Mesendoderm (in vitro differentiated cells): ENCODE data around the gene SLC44A5.

Experiments
- DNase-seq: peaks from one replicate; pipeline ENCODE4 v3.0.0; 2013
- H2AK5ac ChIP-seq: 2 replicates; pipeline ENCODE4 v1.6.1; 2013; ENCODE audit warnings: low read length, inconsistent platforms
- H2BK120ac ChIP-seq: 2 replicates; pipeline ENCODE4 v1.6.1; 2013; ENCODE audit warnings: low read depth, mild to moderate bottlenecking, low read length, moderate library complexity, mixed read lengths
- H2BK15ac ChIP-seq: replicated peaks from 2 replicates; pipeline ENCODE4 v1.6.1; 2013; ENCODE audit warnings: low read depth, mild to moderate bottlenecking, moderate library complexity
- H2BK5ac ChIP-seq: 2 replicates; pipeline ENCODE4 v1.6.1; 2013; ENCODE audit warnings: low read length, inconsistent platforms
- H3K18ac ChIP-seq: 2 replicates; pipeline ENCODE4 v1.6.1; 2013; ENCODE audit warnings: mild to moderate bottlenecking, low read length, mixed read lengths
- H3K23ac ChIP-seq: one replicate; pipeline ENCODE4 v1.6.1; 2013; ENCODE audit warnings: low read length
- H3K27ac ChIP-seq: 2 replicates; pipeline ENCODE4 v1.5.1; 2013; ENCODE audit warnings: low read depth, mild to moderate bottlenecking, inconsistent platforms, low read length, moderate library complexity
- H3K27me3 ChIP-seq: 2 replicates; pipeline ENCODE4 v1.6.1; 2013; ENCODE audit warnings: low read length, control low read depth, mild to moderate bottlenecking, inconsistent platforms; ENCODE audit not compliant: insufficient read depth, poor library complexity
- H3K36me3 ChIP-seq: 2 replicates; pipeline ENCODE4 v1.6.1; 2013; ENCODE audit warnings: low read length, inconsistent platforms; ENCODE audit not compliant: control insufficient read depth, insufficient read depth
- H3K4ac ChIP-seq: one replicate; pipeline ENCODE4 v1.6.1; 2013; ENCODE audit warnings: low read depth, mild to moderate bottlenecking, low read length, moderate library complexity
- H3K4me1 ChIP-seq: 2 replicates; pipeline ENCODE4 v1.6.1; 2013; ENCODE audit warnings: low read depth, low read length, inconsistent platforms; ENCODE audit not compliant: control insufficient read depth
- H3K4me2 ChIP-seq: 2 replicates; pipeline ENCODE4 v1.6.1; 2013; ENCODE audit warnings: low read length
- H3K4me3 ChIP-seq: 2 replicates; pipeline ENCODE4 v1.5.1; 2013; ENCODE audit warnings: mild to moderate bottlenecking, low read length
- H3K56ac ChIP-seq: one replicate; pipeline ENCODE4 v1.6.1; 2013; ENCODE audit warnings: low read length
- H3K79me1 ChIP-seq: 2 replicates; pipeline ENCODE4 v1.6.1; 2013; ENCODE audit warnings: low read length, inconsistent platforms
- H3K79me2 ChIP-seq: 2 replicates; pipeline ENCODE4 v1.6.1; 2013; ENCODE audit warnings: mild to moderate bottlenecking, low read length; ENCODE audit not compliant: control insufficient read depth, insufficient read depth
- H3K9ac ChIP-seq: 2 replicates; pipeline ENCODE4 v1.6.1; 2013; ENCODE audit warnings: low read length, inconsistent platforms
- H4K5ac ChIP-seq: one replicate; pipeline ENCODE4 v1.6.1; 2013; ENCODE audit warnings: low read length
- H4K8ac ChIP-seq: one replicate; pipeline ENCODE4 v1.6.1; 2013; ENCODE audit warnings: low read depth, mild to moderate bottlenecking, control low read depth, low read length, moderate library complexity
- WGBS: extraction: QIAGEN DNeasy Blood & Tissue Kit; methylation state at CpG from one replicate; pipeline ENCODE4 v1.1.7; 2013; ENCODE audit warnings: low lambda C conversion rate, missing lambda C conversion rate; ENCODE audit not compliant: insufficient coverage; ENCODE audit errors: extremely low coverage; 5-methylcytosine and 5-hydroxymethylcytosine counted together

SLC44A5 gene

GRCh38 chr1:75431843-75432242 is 179.1 kb downstream of the SLC44A5 start:
- H3K23ac ChIP-seq, result no peak overlapping the region
- no peak overlapping the region for H2BK15ac ChIP-seq
- H4K5ac ChIP-seq, result no peak overlapping the region
- H3K79me2 ChIP-seq, result no peaks in the 10 kb centered on the region
- no peak overlapping the region for H3K27ac ChIP-seq
- H3K4me1 ChIP-seq, result peaks cover 2% of the 10 kb centered on the region
- H4K8ac ChIP-seq, result no peak overlapping the region
- H2BK120ac ChIP-seq, result no peak overlapping the region
- no CpG with 5 or more reads among the region's 2 CpGs for WGBS
- no peak overlapping the region for H3K18ac ChIP-seq
- H3K36me3 ChIP-seq, result no peaks in the 10 kb centered on the region
- no peaks in the 10 kb centered on the region for H3K79me1 ChIP-seq
- H2AK5ac ChIP-seq, result no peak overlapping the region
- no peak for DNase-seq
- H3K4me2 ChIP-seq, result no peak overlapping the region
- no peaks in the 10 kb centered on the region for H3K27me3 ChIP-seq
- H2BK5ac ChIP-seq, result no peak overlapping the region
- H3K4ac ChIP-seq, result no peak overlapping the region
- no peak overlapping the region for H3K4me3 ChIP-seq
- no peak overlapping the region for H3K9ac ChIP-seq
- no peak overlapping the region for H3K56ac ChIP-seq

DNA sequence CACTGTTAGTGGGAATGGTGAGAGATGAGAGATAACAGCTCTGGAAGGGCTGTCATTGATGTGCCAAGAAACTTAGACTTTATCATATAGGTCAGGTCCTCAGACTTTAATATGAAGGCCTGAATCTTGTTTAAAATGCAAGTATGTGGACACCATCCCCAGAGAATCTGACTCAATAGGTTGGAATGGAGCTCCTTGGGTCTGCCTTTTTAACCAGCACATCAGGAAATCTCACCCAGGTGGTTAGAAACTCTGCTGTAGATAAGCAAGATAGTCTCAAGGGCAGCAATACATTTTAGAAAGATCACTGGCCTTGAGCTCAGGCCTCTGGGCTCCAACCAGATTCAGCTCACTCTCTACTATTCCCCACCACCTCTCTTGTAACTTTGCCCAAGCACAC is 180.4 kb downstream of the SLC44A5 start:
- Histone ChIP-seq H3K79me2 (no peaks in the 10 kb centered on the region), H3K36me3 (no peaks in the 10 kb centered on the region), H3K4me1 (peaks cover 2% of the 10 kb centered on the region), H3K79me1 (no peaks in the 10 kb centered on the region), H3K18ac (no peak overlapping the region), H3K56ac (no peak overlapping the region), H3K4ac (no peak overlapping the region), H3K23ac (no peak overlapping the region), H2BK15ac (no peak overlapping the region), H4K5ac (no peak overlapping the region), H2BK120ac (no peak overlapping the region), H3K4me3 (no peak overlapping the region), H2BK5ac (no peak overlapping the region), H2AK5ac (no peak overlapping the region), H4K8ac (no peak overlapping the region), H3K4me2 (no peak overlapping the region), H3K9ac (no peak overlapping the region), H3K27me3 (no peaks in the 10 kb centered on the region), H3K27ac (no peak overlapping the region)
- peak; percentile 69 for DNase-seq

- Histone ChIP-seq H3K23ac (no peak overlapping the region), H3K4me2 (no peak overlapping the region), H3K4me1 (peaks cover 2% of the 10 kb centered on the region), H2AK5ac (no peak overlapping the region), H3K18ac (no peak overlapping the region), H3K9ac (no peak overlapping the region), H2BK5ac (no peak overlapping the region), H3K36me3 (no peaks in the 10 kb centered on the region), H3K79me2 (no peaks in the 10 kb centered on the region), H3K27ac (no peak overlapping the region), H4K5ac (no peak overlapping the region), H4K8ac (no peak overlapping the region), H3K56ac (no peak overlapping the region), H3K4me3 (no peak overlapping the region), H2BK120ac (no peak overlapping the region), H3K27me3 (no peaks in the 10 kb centered on the region), H3K79me1 (no peaks in the 10 kb centered on the region), H3K4ac (no peak overlapping the region), H2BK15ac (no peak overlapping the region)
- DNase-seq, result no peak
- no CpG with 5 or more reads among the region's 10 CpGs for WGBS
Measured at GRCh38 chr1:75426688-75427087, 184.2 kb downstream of the SLC44A5 start.

DNA sequence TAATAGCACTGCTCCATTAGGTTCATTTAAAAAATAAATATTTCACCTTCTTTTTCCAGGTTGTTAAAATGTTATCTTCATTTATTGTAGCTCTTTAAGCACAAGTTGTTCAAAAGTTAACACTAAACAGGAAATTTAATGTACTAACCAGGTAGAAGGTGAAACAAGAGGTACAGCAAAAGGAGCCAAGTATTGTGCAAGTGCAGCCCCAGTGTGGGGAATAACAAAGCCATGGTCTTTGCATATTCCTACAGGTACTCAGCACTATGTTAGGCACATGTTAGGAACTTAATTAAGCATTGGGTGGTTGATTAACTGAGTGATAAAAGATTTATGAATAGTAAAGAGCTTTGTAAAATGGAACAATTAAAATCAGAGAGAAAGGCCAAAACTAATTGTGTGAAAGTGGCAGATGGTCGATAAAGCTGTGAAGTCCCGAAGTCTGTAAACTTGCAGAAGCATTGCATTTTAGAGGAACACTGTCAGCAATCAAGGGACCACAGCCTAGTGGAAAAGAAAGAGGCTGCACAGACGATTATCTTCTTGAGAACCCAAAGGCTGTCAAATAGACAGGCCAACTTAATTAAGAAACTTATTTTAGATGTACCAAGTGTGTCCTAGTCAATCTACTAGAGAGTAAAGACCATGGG is 185.8 kb downstream of the SLC44A5 start:
- no peak overlapping the region for H4K8ac ChIP-seq
- H3K4me2 ChIP-seq, result no peak overlapping the region
- H3K79me2 ChIP-seq, result no peaks in the 10 kb centered on the region
- no peaks in the 10 kb centered on the region for H3K36me3 ChIP-seq
- H3K27me3 ChIP-seq, result no peaks in the 10 kb centered on the region
- no peak overlapping the region for H4K5ac ChIP-seq
- no peaks in the 10 kb centered on the region for H3K4me1 ChIP-seq
- no peak overlapping the region for H3K4ac ChIP-seq
- H3K56ac ChIP-seq, result no peak overlapping the region
- WGBS, result no CpG with 5 or more reads among the region's 3 CpGs
- no peak overlapping the region for H2BK5ac ChIP-seq
- no peaks in the 10 kb centered on the region for H3K79me1 ChIP-seq
- H3K27ac ChIP-seq, result no peak overlapping the region
- no peak overlapping the region for H2AK5ac ChIP-seq
- no peak overlapping the region for H3K18ac ChIP-seq
- no peak overlapping the region for H3K9ac ChIP-seq
- DNase-seq, result no peak
- no peak overlapping the region for H3K4me3 ChIP-seq
- H2BK15ac ChIP-seq, result no peak overlapping the region
- H2BK120ac ChIP-seq, result no peak overlapping the region
- no peak overlapping the region for H3K23ac ChIP-seq

- Histone ChIP-seq H3K79me1 (no peaks in the 10 kb centered on the region), H2BK15ac (no peak overlapping the region), H4K8ac (no peak overlapping the region), H4K5ac (no peak overlapping the region), H3K23ac (no peak overlapping the region), H3K4ac (no peak overlapping the region), H3K4me3 (no peak overlapping the region), H3K79me2 (no peaks in the 10 kb centered on the region), H3K27ac (no peak overlapping the region), H2BK5ac (no peak overlapping the region), H3K9ac (no peak overlapping the region), H3K18ac (no peak overlapping the region), H3K4me1 (no peaks in the 10 kb centered on the region), H2AK5ac (no peak overlapping the region), H3K36me3 (no peaks in the 10 kb centered on the region), H2BK120ac (no peak overlapping the region), H3K56ac (no peak overlapping the region), H3K4me2 (no peak overlapping the region), H3K27me3 (no peaks in the 10 kb centered on the region)
- no CpG with 5 or more reads among the region's 5 CpGs for WGBS
- peak; percentile 34 for DNase-seq
Measured at GRCh38 chr1:75423616-75424015, 187.3 kb downstream of the SLC44A5 start.

GRCh38 chr1:75423136-75423535 is 187.8 kb downstream of the SLC44A5 start:
- Histone ChIP-seq H2BK5ac (no peak overlapping the region), H4K8ac (no peak overlapping the region), H3K9ac (no peak overlapping the region), H3K18ac (no peak overlapping the region), H3K4me3 (no peak overlapping the region), H3K36me3 (no peaks in the 10 kb centered on the region), H2BK15ac (no peak overlapping the region), H2AK5ac (no peak overlapping the region), H3K4ac (no peak overlapping the region), H4K5ac (no peak overlapping the region), H3K27ac (no peak overlapping the region), H3K4me1 (no peaks in the 10 kb centered on the region), H3K79me2 (no peaks in the 10 kb centered on the region), H3K23ac (no peak overlapping the region), H3K27me3 (no peaks in the 10 kb centered on the region), H3K79me1 (no peaks in the 10 kb centered on the region), H3K56ac (no peak overlapping the region), H2BK120ac (no peak overlapping the region), H3K4me2 (no peak overlapping the region)
- no peak for DNase-seq
- WGBS, result no CpG with 5 or more reads among the region's 4 CpGs
